Stimulated activated CD4-positive, alpha-beta T cell treated with anti-CD3 and anti-CD28 coated beads, Interleukin-2, amount 100 ng/mL, for 48 hours (primary cell): Measurements from ENCODE around the gene MAML3.

Experiments used
- DNase-seq, 2 donors: peaks; one replicate each; pipeline ENCODE4 v3.0.0-alpha.2; 2020

Gene MAML3

GRCh38 chr4:139826426-139826825 is 327.6 kb downstream of the MAML3 start:
- DNase-seq = no peak

GRCh38 chr4:139825523-139826014 is 328.4 kb downstream of the MAML3 start:
- no peak for DNase-seq

GRCh38 chr4:139824882-139825522 is 329.0 kb downstream of the MAML3 start:
- DNase-seq = no peak

GRCh38 chr4:139823746-139824145 is 330.2 kb downstream of the MAML3 start:
- DNase-seq = no peak

GRCh38 chr4:139823345-139823744 is 330.6 kb downstream of the MAML3 start:
- no peak for DNase-seq

- no peak for DNase-seq
Observed at GRCh38 chr4:139822391-139822790, 331.6 kb downstream of the MAML3 start.

GRCh38 chr4:139819082-139819481 is 334.9 kb downstream of the MAML3 start:
- DNase-seq = no peak

GRCh38 chr4:139817657-139818452 is 336.1 kb downstream of the MAML3 start:
- DNase-seq = no peak

- no peak for DNase-seq
Observed at GRCh38 chr4:139816856-139817255, 337.1 kb downstream of the MAML3 start.

- DNase-seq = peak in 1 of 2 donors; percentile 3
Observed at GRCh38 chr4:139815778-139816601, 338.0 kb downstream of the MAML3 start.

- no peak for DNase-seq
Observed at GRCh38 chr4:139814323-139815015, 339.5 kb downstream of the MAML3 start.

GRCh38 chr4:139813881-139814280 is 340.1 kb downstream of the MAML3 start:
- DNase-seq = no peak

GRCh38 chr4:139810710-139811109 is 343.3 kb downstream of the MAML3 start:
- DNase-seq = no peak

GRCh38 chr4:139809757-139810140 is 344.2 kb downstream of the MAML3 start:
- no peak for DNase-seq

GRCh38 chr4:139808808-139809756 is 344.9 kb downstream of the MAML3 start:
- no peak for DNase-seq

- DNase-seq = no peak
Observed at GRCh38 chr4:139808381-139808807, 345.6 kb downstream of the MAML3 start.

GRCh38 chr4:139807483-139807882 is 346.5 kb downstream of the MAML3 start:
- DNase-seq = no peak

GRCh38 chr4:139806929-139807328 is 347.1 kb downstream of the MAML3 start:
- no peak for DNase-seq

- DNase-seq = no peak
Observed at GRCh38 chr4:139802931-139803330, 351.1 kb downstream of the MAML3 start.

GRCh38 chr4:139802488-139802887 is 351.5 kb downstream of the MAML3 start:
- no peak for DNase-seq

GRCh38 chr4:139801895-139802294 is 352.1 kb downstream of the MAML3 start:
- DNase-seq = no peak

GRCh38 chr4:139800082-139800481 is 353.9 kb downstream of the MAML3 start:
- DNase-seq = no peak
